ENCODE measurements around the gene F8A2.

DNA sequence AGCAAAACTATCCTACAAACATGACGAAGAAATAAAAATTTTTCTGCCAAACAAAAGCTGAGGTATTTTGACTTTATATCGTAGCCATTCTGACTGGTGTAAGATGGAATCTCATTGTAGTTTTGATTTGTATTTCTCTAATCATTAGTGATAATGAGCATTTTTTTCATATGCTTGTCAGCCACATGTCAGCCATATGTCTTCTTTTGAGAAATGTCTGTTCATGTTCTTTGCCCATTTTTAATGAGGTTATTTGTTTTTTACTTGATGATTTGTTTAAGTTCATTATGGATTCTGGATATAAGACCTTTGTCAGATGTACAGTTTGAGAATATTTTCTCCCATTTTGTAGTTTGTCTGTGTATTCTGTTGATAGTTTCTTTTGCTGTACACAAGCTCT is 24.5 kb downstream of the F8A2 start:
- TF ChIP-seq, protein P1, sequence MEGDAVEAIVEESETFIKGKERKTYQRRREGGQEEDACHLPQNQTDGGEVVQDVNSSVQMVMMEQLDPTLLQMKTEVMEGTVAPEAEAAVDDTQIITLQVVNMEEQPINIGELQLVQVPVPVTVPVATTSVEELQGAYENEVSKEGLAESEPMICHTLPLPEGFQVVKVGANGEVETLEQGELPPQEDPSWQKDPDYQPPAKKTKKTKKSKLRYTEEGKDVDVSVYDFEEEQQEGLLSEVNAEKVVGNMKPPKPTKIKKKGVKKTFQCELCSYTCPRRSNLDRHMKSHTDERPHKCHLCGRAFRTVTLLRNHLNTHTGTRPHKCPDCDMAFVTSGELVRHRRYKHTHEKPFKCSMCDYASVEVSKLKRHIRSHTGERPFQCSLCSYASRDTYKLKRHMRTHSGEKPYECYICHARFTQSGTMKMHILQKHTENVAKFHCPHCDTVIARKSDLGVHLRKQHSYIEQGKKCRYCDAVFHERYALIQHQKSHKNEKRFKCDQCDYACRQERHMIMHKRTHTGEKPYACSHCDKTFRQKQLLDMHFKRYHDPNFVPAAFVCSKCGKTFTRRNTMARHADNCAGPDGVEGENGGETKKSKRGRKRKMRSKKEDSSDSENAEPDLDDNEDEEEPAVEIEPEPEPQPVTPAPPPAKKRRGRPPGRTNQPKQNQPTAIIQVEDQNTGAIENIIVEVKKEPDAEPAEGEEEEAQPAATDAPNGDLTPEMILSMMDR (conservative IDR thresholded peaks at IDR 0.05; ENCODE audit: low read depth, low read length) = no peak
- TF ChIP-seq POLR2A (IDR thresholded peaks at IDR 0.05; ENCODE audit: low read depth, low read length) (no peak), RFX5 (IDR thresholded peaks at IDR 0.05; ENCODE audit: low read depth, low read length) (no peak), CHD1 (IDR thresholded peaks at IDR 0.05; ENCODE audit: low read depth, low read length) (no peak), RAD21 (IDR thresholded peaks at IDR 0.05; ENCODE audit: low read length) (no peak), BHLHE40 (IDR thresholded peaks at IDR 0.05; ENCODE audit: low read depth, low read length) (no peak), MXI1 (IDR thresholded peaks at IDR 0.05; ENCODE audit: borderline replicate concordance, low read depth, low read length) (no peak), CEBPB (IDR thresholded peaks at IDR 0.05; ENCODE audit: low read depth, low read length) (no peak), MAZ (IDR thresholded peaks at IDR 0.05; ENCODE audit: borderline replicate concordance, low read depth, low read length) (no peak)
- TF ChIP-seq, protein P2, sequence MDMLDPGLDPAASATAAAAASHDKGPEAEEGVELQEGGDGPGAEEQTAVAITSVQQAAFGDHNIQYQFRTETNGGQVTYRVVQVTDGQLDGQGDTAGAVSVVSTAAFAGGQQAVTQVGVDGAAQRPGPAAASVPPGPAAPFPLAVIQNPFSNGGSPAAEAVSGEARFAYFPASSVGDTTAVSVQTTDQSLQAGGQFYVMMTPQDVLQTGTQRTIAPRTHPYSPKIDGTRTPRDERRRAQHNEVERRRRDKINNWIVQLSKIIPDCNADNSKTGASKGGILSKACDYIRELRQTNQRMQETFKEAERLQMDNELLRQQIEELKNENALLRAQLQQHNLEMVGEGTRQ (IDR thresholded peaks at IDR 0.05; ENCODE audit: low read depth, low read length) = no peak

Data from IMR-90 (cell line).